ENCODE results near the gene KLHL36.

Gene KLHL36

DNA sequence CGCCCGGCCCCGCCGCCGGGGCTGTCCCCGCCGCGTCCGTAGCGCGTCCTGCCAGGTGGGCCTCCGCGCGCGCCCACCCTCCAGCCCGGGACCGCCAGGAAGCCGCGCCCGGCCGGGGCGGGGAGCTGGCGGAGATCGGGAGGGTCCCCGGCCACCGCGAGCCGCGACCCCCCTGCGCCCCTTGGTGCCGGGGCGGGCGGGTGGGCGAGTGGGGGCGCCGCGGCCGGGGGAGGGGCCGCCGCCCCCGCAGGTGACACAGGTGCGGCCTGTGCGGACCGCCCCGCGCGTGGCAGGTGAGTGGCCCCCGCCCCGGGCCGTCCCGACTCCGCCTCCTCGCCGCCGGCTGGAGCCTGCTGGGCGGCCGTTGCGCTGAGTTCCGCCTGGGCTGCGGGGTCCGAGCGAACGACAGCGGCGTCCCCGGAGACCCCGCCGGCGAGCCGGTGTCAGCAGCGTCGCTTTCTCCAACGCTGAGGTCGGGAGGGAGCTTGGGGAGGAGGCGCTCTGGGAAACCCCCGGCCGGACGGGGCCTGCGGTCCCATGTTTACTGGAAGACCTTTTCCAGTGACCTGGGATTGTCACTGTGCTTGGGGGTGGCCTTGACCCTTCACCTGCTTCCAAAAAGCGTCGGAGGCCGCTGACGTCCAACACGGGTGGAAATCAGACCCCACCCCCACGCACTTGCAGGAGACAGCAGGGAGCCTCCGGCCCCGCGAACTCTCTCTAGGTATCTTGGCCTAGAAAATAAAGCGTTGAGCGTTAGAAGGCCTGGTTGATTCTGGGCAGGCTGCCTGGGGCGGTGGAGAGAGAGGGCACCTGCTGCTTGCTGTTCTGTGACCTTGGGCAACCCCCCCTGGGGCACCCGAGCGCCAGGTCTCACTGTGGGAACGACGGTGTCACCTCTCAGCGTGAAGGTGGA lies 542 bp downstream of the KLHL36 start:
- DNase-seq = no peak

DNA sequence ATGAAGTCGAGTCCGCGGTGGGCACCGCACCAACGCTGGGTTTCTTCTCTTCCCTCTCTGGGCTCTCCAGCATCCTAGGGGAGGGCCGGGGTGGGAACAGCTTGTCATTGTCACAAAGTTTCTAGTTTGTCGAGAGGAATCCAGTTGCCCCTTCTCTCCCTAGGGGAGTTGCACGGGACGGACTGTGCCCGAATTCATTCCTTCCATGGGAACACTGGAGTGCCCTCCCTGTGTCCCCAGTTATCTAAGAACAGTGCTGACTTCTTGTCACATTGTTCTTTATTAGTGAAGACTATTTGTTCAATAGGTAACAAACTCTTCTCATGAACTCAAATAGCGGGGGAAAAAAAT lies 1.2 kb downstream of the KLHL36 start:
- DNase-seq = no peak

DNA sequence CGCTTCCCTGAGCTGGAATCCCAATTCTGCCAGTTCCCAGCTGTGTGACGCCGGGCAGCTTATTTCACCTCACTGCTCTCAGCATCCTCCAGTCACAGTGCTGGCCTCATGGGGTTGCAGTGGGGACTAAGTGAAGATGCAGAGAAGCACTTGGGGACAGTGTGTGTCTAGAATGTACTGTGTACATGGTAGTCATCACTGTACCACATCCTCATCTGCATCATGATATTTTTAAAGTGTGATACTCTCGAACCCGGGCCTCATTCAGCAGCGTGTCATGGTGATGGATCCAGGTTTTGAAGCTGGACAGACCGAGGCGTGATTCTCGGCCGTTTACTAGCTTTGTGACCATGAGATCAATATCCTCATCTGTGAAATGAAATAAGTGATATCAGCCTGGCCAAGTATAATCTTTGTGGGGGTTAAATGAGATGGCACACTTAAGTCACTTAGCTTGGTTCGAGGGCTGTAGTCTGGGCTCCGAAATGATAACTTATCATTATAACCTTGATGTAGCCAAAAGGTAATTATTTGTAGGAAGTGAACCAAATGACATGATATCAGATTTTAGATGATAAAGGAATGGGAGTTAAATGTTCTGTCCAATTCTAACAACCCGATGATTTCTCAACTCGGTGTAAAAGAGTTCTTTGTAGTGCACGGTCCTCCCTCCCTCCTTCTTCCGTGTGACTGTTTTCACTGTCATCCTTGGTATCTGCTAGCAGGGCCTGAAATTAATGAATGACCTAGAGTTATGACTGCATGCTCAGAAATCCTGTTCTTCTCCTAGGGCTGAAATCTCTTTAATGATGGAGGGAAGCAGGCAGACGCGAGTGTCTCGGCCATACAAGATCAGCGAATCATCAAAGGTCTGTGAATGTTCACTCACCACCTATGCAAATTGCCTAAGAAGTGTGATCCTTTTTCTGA lies 2.0 kb downstream of the KLHL36 start:
- no peak for DNase-seq

DNA sequence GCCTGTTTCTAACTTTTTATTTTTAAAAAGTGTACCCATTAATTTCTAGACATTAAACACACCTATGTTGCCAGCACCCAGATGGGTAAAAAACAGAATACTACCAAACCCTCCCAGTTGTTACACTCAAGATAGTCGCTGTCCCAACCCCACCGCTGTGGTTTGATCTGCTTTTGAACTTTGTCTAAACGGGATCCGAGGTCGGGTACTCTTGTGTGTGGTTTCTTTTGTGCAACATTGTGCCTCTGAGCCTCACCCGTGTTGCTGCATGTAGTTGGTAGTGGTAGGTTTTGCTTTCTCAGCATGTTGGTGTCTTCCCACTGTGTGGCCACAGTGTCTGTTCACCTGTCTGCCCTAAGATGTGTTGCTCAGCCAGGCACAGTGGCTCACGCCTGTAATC lies 4.3 kb downstream of the KLHL36 start:
- no peak for DNase-seq

DNA sequence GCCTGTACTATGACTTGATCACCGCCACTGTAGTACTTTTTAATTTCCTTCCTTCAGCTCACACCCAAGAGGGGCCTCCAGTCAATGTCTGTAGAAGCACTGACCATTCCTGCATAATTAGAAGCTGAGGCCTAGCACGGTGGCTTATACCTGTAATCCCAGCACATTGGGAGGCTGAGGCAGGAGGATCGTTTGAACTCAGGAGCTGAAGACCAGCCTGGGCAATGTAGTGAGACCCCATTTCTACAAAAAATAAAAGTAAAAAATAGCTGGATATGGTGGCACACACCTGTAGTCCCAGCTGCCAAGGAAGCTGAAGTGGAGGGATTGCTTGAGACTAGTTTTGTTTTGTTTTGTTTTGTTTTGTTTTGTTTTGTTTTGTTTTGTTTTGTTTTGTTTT lies 5.9 kb downstream of the KLHL36 start:
- no peak for DNase-seq

DNA sequence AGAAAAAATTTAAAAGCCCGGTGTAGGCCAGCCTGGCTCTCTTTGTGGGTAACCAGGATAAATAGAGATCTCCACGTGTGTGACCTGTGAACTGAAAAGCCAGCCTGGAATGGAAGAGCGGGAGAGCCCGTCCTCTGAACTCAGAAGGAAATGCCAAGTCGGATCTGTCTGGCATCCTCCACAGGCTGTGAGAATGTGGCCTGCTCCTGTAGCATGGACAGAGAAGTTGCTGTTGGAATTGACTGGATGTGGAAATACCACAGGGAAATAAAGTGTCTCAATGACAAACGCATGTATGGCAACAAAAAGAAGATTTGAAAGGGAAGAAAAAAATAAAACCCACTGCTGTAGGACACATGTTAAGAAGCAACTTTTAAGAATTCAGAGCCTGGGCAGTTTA lies 6.7 kb downstream of the KLHL36 start:
- DNase-seq = no peak

DNA sequence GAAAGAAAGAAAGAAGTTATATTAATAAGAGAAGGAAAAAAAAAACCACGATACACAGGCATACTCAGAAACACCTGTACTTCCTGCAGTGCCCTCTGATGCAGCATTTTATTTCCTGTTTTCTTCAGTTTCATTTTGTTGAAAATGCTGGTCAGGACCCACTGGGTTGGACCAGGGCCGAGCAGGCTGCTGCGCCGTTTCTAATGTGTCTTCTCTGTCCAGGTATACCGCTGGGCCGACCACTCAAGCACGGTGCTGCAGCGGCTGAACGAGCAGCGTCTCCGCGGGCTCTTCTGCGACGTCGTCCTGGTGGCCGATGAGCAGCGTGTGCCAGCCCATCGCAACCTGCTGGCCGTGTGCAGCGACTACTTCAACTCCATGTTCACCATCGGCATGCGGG lies 8.3 kb downstream of the KLHL36 start:
- no peak for DNase-seq

DNA sequence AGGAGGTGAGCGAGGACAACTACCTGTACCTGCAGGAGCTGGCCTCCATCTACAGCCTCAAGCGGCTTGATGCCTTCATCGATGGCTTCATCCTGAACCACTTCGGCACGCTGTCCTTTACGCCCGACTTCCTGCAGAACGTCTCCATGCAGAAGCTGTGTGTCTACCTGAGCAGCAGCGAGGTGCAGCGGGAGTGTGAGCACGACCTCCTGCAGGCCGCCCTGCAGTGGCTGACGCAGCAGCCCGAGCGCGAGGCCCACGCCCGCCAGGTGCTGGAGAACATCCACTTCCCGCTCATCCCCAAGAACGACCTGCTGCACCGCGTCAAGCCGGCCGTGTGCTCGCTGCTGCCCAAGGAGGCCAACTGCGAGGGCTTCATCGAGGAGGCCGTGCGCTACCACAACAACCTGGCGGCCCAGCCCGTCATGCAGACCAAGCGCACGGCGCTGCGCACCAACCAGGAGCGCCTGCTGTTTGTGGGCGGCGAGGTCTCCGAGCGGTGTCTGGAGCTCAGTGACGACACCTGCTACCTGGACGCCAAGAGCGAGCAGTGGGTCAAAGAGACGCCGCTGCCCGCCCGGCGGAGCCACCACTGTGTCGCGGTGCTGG lies 9.0 kb downstream of the KLHL36 start:
- no peak for DNase-seq

DNA sequence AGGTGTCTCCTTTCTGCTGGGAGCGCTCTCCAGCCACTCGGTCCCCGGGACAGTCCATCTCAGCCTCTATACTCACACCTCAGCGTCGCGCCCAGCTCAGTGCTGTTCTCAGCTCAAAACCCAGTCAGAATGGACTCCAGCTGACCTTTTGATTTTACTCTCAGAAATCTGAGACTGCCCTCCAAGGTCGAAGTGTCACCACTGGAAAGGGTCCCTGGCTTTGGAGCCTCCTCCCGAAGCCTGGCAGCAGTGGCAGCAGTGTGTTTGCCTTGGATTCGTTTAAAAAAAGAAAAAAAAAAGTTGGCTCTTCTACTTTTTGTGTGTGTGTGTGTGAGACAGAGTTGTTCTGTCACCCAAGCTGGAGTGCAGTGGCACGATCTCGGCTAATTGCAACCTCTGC lies 10.4 kb downstream of the KLHL36 start:
- DNase-seq = no peak

DNA sequence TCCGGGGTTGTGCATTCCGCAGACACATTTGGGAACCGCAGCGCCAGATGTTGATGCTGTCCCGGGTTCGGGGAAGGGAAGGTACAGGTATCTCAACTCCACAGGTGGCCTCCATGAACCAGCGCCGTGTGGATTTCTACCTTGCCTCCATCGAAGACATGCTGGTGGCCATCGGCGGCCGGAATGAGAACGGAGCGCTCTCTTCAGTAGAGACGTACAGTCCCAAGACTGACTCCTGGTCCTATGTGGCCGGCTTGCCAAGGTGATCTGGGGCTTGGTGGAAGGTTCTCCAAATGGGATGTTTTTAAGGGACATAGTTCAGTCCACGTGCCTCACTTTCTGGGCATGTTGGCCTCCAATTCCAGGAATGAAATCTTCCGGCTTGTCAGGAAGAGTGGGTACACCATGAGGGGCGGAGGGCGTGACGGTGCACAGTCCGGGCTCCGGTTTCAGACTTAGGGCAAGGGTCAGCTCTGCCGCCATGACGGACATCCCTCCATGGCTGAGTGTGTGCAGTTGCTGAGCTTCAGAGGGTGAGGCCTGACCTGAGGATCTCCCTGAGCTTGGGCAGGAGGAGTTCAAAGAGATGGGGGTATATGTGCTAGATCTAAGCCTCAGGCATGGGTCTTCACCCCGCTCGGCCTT lies 11.5 kb downstream of the KLHL36 start:
- DNase-seq = no peak

DNA sequence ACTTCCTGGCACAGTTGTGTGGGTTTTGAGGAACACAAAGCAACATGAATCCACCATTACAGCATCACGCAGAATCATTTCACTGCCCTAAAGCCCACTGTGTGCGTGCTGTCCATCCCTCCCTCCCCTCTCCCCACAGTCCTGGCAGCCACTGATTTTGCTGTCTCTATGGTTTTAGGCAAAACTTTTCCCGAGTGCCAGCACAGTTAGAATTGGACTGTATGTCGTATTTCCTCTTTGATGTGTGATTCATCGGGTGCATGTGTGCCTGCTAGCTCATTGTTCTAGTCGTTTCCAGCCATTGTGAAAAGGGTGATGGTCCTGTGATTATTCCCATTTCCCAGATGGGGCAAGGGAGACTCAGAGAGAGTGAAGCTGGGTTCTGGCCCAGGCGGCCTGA lies 12.7 kb downstream of the KLHL36 start:
- DNase-seq = no peak

DNA sequence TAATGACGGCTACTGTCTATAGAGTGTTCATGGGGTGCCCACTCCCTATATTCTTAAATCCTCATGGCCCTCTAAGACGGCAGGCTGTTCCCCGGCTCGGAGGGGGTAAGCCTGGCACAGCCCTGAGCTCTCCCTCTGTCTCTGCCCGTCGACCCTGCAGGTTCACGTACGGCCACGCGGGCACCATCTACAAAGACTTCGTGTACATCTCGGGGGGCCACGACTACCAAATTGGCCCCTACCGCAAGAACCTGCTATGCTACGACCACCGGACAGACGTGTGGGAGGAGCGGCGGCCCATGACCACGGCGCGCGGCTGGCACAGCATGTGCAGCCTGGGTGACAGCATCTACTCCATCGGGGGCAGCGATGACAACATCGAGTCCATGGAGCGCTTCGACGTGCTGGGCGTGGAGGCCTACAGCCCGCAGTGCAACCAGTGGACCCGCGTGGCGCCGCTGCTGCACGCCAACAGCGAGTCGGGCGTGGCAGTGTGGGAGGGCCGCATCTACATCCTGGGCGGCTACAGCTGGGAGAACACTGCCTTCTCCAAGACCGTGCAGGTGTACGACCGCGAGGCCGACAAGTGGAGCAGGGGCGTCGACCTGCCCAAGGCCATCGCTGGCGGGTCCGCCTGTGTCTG lies 13.2 kb downstream of the KLHL36 start:
- no peak for DNase-seq

DNA sequence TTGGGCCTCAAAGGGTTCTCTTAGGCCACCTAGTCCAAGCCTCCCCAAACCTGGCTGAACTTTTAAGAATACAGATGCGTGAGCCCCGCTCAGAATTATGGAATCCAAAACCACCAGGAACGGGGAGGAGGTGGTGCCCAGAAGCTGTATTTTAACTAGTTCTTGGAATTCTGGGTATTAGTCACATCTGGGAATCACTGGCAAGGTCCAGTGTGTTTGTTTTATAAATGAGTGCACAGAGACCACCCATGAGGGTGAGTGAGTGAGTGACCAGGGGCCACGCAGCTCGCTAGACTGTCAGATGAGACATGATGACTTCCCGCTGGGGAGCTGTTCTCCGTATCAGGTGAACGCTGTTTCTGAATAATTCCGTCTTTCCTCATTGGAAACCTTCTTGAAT lies 14.2 kb downstream of the KLHL36 start:
- no peak for DNase-seq

DNA sequence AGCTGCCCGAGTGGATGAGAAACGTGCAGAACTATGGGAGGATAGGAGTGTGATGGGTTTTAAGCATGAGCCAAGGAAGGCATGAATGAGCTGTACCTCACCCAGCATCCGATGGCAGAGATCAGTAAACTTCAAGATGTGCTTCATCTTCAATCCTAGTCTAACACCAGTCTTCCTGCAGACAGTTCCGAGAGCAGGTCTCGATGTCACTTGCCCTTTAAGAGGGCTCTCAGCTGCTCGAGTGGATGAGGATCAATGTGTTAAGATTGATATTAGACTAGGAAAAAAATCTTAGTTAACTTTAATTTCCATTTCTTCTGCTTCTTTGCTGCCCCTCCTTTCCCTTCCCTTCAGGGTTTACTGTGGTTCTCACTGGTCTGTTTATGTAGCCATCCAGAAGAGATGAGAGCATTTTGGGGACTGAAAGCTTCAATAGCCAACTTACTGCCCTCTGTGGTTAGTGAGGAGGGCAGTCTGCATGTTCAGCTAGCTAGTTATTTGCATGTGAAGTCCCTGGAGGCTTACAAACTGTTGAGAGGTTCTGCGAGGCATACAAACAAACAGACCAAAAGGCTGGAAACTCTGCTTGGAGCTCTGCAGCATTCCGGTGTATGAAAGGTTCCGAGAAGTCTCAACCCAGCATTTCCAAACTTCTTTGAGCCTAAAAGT lies 15.3 kb downstream of the KLHL36 start:
- no peak for DNase-seq

DNA sequence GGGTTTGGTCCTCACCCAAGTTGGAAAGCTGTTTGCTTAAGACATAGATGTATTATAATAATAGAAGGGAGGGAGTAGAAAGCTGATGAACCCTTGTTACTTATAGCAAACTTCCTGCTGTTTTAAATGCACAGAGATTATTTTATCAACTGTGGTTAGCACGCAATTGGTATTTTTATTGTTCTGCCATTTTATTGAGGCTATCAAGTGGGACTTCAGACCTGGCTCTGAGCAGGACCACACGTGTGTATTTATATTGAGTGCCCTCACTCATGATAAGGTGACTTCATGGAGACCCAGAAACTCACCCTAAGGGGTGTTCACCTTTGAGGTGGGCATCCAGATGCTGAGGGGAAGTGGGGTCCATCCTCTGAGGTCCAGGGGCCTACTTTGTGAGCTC lies 17.0 kb downstream of the KLHL36 start:
- DNase-seq = no peak

DNA sequence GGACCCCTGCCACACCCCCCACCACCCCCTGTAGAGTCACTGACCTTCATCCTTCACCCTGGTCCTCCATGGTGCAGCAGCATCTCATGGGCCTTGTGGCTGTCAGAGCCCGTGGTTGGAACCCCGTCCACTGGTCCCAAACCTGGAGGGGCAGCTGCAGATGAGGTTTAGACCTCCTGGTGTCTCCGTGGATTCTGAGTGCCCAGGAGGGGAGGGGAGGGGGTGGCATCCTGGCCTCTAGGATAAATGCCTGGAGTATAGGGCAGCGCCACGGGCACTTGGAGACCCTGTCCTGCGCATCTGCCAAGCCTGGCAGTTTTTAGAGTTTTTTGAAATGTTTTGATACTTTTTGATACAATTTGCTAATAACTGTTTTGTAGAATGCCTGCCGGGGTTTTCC lies 17.5 kb downstream of the KLHL36 start:
- no peak for DNase-seq

DNA sequence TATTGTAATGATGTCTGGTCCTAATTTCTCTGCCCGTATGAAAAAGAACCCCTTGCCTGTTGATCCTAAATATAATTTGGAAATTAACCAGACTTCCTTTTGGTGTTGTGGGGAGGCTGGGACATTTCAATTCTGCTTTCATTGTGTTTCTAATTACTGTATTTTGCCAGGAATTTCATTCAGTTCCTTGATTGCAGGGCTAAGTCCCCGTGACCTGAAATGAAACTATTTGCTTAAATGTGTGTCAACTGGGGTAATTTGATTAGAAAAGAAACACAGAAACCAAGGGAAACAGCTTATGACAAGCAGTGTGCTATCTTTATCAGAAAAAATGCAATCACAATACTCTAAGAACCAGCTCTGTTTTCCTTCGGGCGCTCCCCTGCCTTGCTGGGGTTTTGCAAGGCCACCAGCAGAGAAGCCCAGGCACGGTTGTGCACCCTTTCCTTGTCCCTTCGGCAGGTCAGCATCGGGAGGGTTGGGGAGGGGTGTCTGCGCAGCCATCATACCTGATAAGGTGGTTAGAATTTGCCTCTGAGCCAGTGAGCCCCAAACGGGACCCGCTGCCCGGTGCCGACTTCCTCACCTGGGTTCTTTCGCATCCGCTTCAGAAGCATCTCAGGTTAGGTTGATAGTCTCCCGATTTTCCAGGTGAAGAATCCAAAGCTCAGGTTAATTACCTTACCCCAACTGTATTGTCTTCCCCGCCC lies 19.4 kb downstream of the KLHL36 start:
- no peak for DNase-seq

DNA sequence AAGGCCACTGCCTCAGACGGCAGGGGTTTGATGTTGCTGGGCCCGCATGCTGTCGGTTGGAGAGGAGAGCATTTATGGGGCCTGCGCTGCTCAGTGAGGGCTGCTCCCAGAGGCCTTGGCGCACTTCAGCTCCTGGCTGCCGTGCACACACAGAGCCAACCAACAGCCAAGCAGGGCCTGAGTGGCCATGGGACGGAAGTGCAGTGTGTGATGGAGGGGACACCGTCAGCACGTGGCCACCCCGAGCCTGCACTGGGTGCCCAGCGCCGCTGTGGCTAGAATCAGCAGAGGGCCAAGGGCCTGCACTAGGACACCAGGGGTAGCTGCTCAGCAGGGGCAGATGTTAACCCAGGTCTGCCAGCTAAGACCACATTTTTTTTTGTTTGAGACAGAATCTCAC lies 21.8 kb downstream of the KLHL36 start:
- no peak for DNase-seq

DNA sequence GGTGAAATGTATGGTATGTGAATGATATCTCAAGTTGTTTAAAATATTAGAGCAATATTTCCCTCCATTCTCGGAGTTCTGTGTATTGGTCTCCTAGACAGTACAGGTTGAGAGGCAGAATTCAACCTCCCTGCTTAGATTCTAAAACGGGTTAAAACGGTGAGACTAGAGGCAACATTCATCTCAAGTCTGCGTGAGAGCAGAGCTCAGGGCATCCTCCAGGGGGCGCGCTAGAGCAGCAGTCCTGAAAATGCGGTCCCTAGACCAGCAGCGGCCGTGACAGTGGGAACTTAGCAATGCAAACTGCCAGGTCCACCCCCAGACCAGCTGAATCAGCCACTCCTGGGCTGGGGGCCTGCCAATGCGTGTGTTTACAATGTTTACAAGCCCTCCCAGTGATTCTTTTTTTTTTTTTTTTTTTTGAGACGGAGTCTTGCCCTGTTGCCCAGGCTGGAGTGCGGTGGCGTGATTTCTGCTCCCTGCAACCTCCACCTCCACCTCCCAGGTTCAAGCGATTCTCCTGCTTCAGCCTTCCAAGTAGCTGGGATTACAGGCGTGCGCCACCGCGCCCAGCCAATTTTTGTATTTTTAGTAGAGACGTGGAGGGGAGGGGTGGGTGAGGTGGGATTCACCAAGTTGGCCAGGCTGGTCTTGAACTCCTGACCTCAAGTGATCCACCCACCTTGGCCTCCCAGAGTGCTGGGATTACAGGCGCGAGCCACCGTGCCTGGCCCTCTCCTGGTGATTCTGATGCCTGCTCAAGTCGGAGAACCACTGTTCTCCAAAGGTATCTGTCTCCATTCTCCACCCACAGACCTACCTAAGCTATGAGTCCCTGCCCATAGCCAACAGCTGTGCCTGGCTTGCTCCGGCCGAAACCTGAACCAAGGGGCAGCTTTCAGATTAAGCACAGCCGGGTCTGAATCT lies 24.2 kb downstream of the KLHL36 start:
- DNase-seq = no peak

DNA sequence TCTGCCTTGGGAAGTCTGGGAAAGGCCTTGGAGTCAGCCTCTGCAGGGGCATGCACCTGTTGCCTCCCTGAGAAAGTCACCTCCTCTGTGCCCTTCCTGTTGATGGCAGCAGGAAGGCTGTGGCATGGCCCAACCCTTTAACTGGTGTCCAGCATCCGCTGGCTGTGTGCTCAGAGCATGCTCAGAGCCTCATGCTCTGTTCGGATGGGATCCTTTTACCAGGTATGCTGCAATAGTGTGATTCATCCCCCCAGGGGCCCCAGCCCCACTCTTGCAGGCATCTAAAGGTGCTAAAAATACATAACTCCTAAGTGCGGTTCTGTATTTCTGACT lies 24.9 kb downstream of the KLHL36 start:
- no peak for DNase-seq

Measured in cerebellar nuclear complex (tissue), 1 donor.